HEK293T (cell line): ENCODE data around the gene TFB1M.
"Not testable (repeated sequence)": the region's sequence is repeated elsewhere in the genome, so short reads cannot be mapped to it uniquely, and the experiment has no call there.

Source experiments
- CTCF ChIA-PET: fragments of 350-600 bp; formaldehyde crosslinking; extraction: SDS; loops from one replicate; lab custom pipeline; 2021; ENCODE audit warnings: antibody characterized with exemption, inconsistent platforms; lab: Yijun Ruan, JAX
- POLR2A ChIA-PET: fragments of 350-600 bp; formaldehyde crosslinking; extraction: SDS; loops from one replicate; lab custom pipeline; 2020; ENCODE audit warnings: antibody characterized with exemption, inconsistent platforms; lab: Yijun Ruan, JAX
- DNase-seq: peaks from one replicate; pipeline ENCODE4 v3.0.0; 2012; ENCODE audit warnings: mixed read lengths; ENCODE audit errors: extremely low spot score
- ARNT ChIP-seq: fragments of 450-650 bp; IDR thresholded peaks from 2 replicates; pipeline ENCODE4 v1.6.1; 2017; ENCODE audit warnings: mild to moderate bottlenecking
- BHLHE40 ChIP-seq: fragments of 450-650 bp; IDR thresholded peaks from 2 replicates; pipeline ENCODE4 v1.6.1; 2016; ENCODE audit warnings: mild to moderate bottlenecking, moderate library complexity, borderline replicate concordance
- CTBP1 ChIP-seq: fragments of 450-650 bp; IDR thresholded peaks from 2 replicates; pipeline ENCODE4 v1.6.1; 2016; ENCODE audit warnings: borderline replicate concordance
- ELF4 ChIP-seq: fragments of 450-650 bp; IDR thresholded peaks from 2 replicates; pipeline ENCODE4 v1.6.1; 2017; ENCODE audit warnings: antibody characterized with exemption
- FOXA1 ChIP-seq: fragments of 450-650 bp; IDR thresholded peaks from 2 replicates; pipeline ENCODE4 v1.6.1; 2016; ENCODE audit warnings: mild to moderate bottlenecking
- FOXK2 ChIP-seq: fragments of 450-650 bp; IDR thresholded peaks from 2 replicates; pipeline ENCODE4 v1.6.1; 2016; ENCODE audit warnings: mild to moderate bottlenecking
- FOXM1 ChIP-seq: fragments of 450-650 bp; IDR thresholded peaks from 2 replicates; pipeline ENCODE4 v1.6.1; 2017; ENCODE audit warnings: mild to moderate bottlenecking, borderline replicate concordance
- HDGF ChIP-seq: fragments of 450-650 bp; IDR thresholded peaks from 2 replicates; pipeline ENCODE4 v1.6.1; 2017; ENCODE audit warnings: antibody characterized with exemption, borderline replicate concordance
- L3MBTL2 ChIP-seq: fragments of 450-650 bp; conservative IDR thresholded peaks from 2 replicates; pipeline ENCODE4 v1.6.1; 2016; ENCODE audit warnings: mild to moderate bottlenecking
- LEF1 ChIP-seq: fragments of 450-650 bp; IDR thresholded peaks from 2 replicates; pipeline ENCODE4 v1.6.1; 2017; ENCODE audit warnings: mild to moderate bottlenecking, borderline replicate concordance
- NFRKB ChIP-seq: fragments of 450-650 bp; IDR thresholded peaks from 2 replicates; pipeline ENCODE4 v1.6.1; 2016; ENCODE audit warnings: mild to moderate bottlenecking, moderate library complexity
- PKNOX1 ChIP-seq: fragments of 450-650 bp; IDR thresholded peaks from 2 replicates; pipeline ENCODE4 v1.6.1; 2016
- SP1 ChIP-seq: fragments of 450-650 bp; IDR thresholded peaks from 2 replicates; pipeline ENCODE4 v1.6.1; 2017
- SUZ12 ChIP-seq: fragments of 450-650 bp; IDR thresholded peaks from 2 replicates; pipeline ENCODE4 v1.6.1; 2016; ENCODE audit warnings: mild to moderate bottlenecking
- TARDBP ChIP-seq: fragments of 450-650 bp; IDR thresholded peaks from 2 replicates; pipeline ENCODE4 v1.6.1; 2016
- ZNF384 ChIP-seq: fragments of 450-650 bp; IDR thresholded peaks from 2 replicates; pipeline ENCODE4 v1.6.1; 2016

The TFB1M gene

GRCh38 chr6:155234167-155234566 lies 80.1 kb downstream of the TFB1M start:
- CTCF ChIA-PET = interaction anchor here (0.9 kb wide), 1 partner anchor 13 kb away, joined by 3 read pairs; no protein-coding TSS in a partner anchor
- POLR2A ChIA-PET = no interaction called here
- DNase-seq = no peak
- TF ChIP-seq NFRKB (no peak), ELF4 (no peak), PKNOX1 (peak; percentile 50; the same call in 1 of the 2 replicates), FOXK2 (no peak), SP1 (no peak)

GRCh38 chr6:155232848-155233247 lies 81.4 kb downstream of the TFB1M start:
- DNase-seq = no peak
- TF ChIP-seq FOXK2 (no peak), SUZ12 (no peak), HDGF (no peak), NFRKB (no peak), ARNT (no peak), CTBP1 (no peak), BHLHE40 (no peak), SP1 (no peak), PKNOX1 (no peak)
- POLR2A ChIA-PET = no interaction called here
- CTCF ChIA-PET = interaction anchor here (0.7 kb wide), 1 partner anchor 365 kb away, joined by 3 read pairs; no protein-coding TSS in a partner anchor

- CTCF ChIA-PET, POLR2A ChIA-PET, DNase-seq: not testable (repeated sequence)
Observed at GRCh38 chr6:155230975-155231374, 83.3 kb downstream of the TFB1M start.

GRCh38 chr6:155228546-155229166 lies 85.6 kb downstream of the TFB1M start:
- TF ChIP-seq HDGF = no peak
- no peak for TF ChIP-seq ZNF384
- TF ChIP-seq ARNT = no peak
- no peak for TF ChIP-seq SP1
- TF ChIP-seq ELF4 = no peak
- TF ChIP-seq NFRKB = no peak
- no peak for TF ChIP-seq CTBP1
- no peak for TF ChIP-seq L3MBTL2
- TF ChIP-seq FOXM1 = no peak
- no peak for TF ChIP-seq PKNOX1
- no peak for TF ChIP-seq FOXA1
- no peak for TF ChIP-seq TARDBP
- TF ChIP-seq LEF1 = no peak
- no peak for TF ChIP-seq SUZ12
- no peak for TF ChIP-seq BHLHE40
- TF ChIP-seq FOXK2 = no peak
- ChIA-PET CTCF (no interaction called here), POLR2A (no interaction called here)
- DNase-seq = no peak

GRCh38 chr6:155227046-155227445 lies 87.2 kb downstream of the TFB1M start:
- no peak for DNase-seq
- no peak for TF ChIP-seq L3MBTL2
- TF ChIP-seq TARDBP = no peak
- no peak for TF ChIP-seq ARNT
- no peak for TF ChIP-seq BHLHE40
- CTCF ChIA-PET = no interaction called here
- POLR2A ChIA-PET = no interaction called here

- ChIA-PET CTCF (interaction anchor here (0.6 kb wide), 1 partner anchor 35 kb away, joined by 3 read pairs; no protein-coding TSS in a partner anchor), POLR2A (no interaction called here)
- no peak for DNase-seq
- TF ChIP-seq FOXK2 = no peak
- no peak for TF ChIP-seq LEF1
- TF ChIP-seq ZNF384 = no peak
- TF ChIP-seq L3MBTL2 = no peak
- TF ChIP-seq HDGF = no peak
- TF ChIP-seq CTBP1 = no peak
- TF ChIP-seq PKNOX1 = no peak
- TF ChIP-seq SP1 = no peak
- no peak for TF ChIP-seq ARNT
- TF ChIP-seq NFRKB = no peak
- TF ChIP-seq BHLHE40 = no peak
- TF ChIP-seq TARDBP = no peak
- TF ChIP-seq SUZ12 = no peak
Observed at GRCh38 chr6:155224618-155225017, 89.7 kb downstream of the TFB1M start.
